ENCODE data around the gene PPP1R14B. TPM values are rescaled to one million over a fixed set of nuclear protein-coding genes. Genes with fewer than 3 reads are reported as not detected.
A peak's percentile ranks its signal among the peaks of the same experiment; 100 is the strongest.
"Not testable (repeated sequence)": the region's sequence is repeated elsewhere in the genome, so short reads cannot be mapped to it uniquely, and the experiment has no call there.

Gene PPP1R14B
- total RNA-seq, 1 donor from 2014 or later = 85.7 TPM

DNA sequence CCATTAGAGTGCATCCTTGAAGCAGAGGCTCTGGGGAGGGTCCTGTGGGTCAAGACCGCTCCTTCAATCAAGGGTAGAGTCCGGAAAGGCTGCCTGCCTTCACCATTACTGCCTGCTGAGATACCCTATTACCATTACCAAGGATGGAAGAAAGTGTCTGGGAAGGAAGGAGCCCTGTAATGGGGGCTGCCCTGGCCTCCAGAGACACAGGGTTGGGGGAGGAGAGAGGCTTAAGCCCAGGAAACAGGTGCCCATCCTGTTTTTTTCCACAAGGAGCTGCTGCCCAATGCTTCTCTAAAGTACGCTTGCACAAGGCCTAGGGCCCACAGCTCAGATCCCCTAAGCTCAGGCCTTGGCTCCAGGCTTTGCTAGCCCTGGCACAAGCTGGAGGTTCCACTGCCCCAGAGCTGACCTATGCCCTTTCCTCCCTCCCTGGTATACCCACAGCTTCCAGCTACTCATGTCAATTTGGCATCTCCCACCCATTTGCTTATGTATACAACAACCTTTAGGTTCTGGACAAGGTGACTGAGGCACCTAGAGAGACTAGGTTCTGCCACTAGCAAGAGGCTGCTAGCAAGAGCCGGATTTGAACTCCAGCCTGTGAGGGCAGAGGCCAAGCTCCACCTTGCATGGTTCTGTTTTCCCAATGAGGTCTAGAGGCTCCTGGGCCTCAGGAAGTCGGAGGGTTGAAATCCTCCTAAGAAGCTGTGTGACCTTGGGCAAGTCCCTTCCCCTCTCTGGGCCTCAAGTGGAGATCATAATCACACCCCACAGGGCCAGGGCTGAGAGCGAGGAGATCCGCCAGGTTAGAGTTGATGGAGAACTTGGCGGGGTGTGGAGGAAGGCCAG is 3.0 kb upstream of the PPP1R14B start:
- peaks cover 5 to 6% of the 10 kb centered on the region in 2 donors for H3K36me3 ChIP-seq
- intact Hi-C loops (cut with DNase I) = no loop called here
- no peaks in the 10 kb centered on the region for H3K9me3 ChIP-seq
- no peak overlapping the region for H3K27ac ChIP-seq
- H3K4me3 ChIP-seq = no peak overlapping the region
- DNase-seq (ENCODE audit: low spot score in 2 of 2) = no peak
- no peaks in the 10 kb centered on the region for H3K27me3 ChIP-seq
- H3K4me1 ChIP-seq = peaks cover 22 to 32% of the 10 kb centered on the region in 2 donors
- TF ChIP-seq, protein P1, sequence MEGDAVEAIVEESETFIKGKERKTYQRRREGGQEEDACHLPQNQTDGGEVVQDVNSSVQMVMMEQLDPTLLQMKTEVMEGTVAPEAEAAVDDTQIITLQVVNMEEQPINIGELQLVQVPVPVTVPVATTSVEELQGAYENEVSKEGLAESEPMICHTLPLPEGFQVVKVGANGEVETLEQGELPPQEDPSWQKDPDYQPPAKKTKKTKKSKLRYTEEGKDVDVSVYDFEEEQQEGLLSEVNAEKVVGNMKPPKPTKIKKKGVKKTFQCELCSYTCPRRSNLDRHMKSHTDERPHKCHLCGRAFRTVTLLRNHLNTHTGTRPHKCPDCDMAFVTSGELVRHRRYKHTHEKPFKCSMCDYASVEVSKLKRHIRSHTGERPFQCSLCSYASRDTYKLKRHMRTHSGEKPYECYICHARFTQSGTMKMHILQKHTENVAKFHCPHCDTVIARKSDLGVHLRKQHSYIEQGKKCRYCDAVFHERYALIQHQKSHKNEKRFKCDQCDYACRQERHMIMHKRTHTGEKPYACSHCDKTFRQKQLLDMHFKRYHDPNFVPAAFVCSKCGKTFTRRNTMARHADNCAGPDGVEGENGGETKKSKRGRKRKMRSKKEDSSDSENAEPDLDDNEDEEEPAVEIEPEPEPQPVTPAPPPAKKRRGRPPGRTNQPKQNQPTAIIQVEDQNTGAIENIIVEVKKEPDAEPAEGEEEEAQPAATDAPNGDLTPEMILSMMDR (IDR thresholded peaks at IDR 0.05) = no peak

DNA sequence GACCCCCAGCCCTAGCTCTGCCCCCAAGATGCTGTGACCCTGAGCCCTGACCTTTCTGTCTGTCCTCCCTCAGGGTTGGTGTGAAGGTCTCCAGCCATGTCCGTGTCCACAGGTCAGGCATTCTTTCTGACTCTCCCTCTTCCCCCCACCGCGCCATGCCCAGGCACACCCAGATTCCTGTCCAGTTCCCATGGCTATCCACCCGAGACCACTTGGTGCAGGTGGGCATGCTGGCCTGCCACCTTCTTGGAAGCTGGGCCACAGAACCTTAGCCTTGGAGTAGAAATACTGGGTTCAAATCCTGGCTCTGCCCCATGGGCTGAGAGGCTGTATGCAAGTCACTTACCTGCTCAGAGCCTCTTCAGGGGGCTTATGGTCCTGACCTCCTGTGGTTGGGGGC is 2.3 kb upstream of the PPP1R14B start:
- no peak overlapping the region for H3K27ac ChIP-seq
- no peaks in the 10 kb centered on the region for H3K9me3 ChIP-seq
- intact Hi-C loops (cut with DNase I) = no loop called here
- TF ChIP-seq, protein P1 (IDR thresholded peaks at IDR 0.05) = no peak
- no peak for DNase-seq (ENCODE audit: low spot score in 2 of 2)
- no peak overlapping the region for H3K4me3 ChIP-seq
- peaks cover 2 to 4% of the 10 kb centered on the region in 2 donors for H3K36me3 ChIP-seq
- H3K4me1 ChIP-seq = peaks cover 22 to 34% of the 10 kb centered on the region in 2 donors
- no peaks in the 10 kb centered on the region for H3K27me3 ChIP-seq

DNA sequence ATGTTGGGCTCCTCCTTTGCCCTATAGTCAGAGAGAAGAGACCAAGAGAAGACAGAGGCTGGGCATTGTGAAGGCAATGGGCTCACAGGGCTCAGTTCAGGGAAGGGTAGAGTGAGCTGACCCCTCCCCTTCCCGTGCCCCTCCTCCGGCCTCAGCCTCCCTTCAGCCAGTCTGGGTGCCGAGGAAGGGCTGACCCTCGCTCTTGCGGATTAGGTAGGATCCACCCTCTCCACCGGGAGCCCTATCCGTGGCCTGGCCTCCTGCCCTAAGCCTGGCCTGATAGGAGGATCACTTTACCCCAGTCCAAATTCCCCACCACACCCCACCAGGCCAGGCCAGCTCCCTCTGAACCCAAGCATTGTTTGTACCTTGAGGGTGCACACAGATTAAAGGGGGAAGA is 1.8 kb upstream of the PPP1R14B start:
- no peak for DNase-seq (ENCODE audit: low spot score in 2 of 2)
- Histone ChIP-seq H3K36me3 (peaks cover 6 to 9% of the 10 kb centered on the region in 2 donors), H3K27ac (no peak overlapping the region), H3K9me3 (no peaks in the 10 kb centered on the region), H3K4me1 (peaks cover 22 to 30% of the 10 kb centered on the region in 2 donors), H3K4me3 (no peak overlapping the region), H3K27me3 (no peaks in the 10 kb centered on the region)
- TF ChIP-seq, protein P1 (IDR thresholded peaks at IDR 0.05) = no peak
- intact Hi-C loops (cut with DNase I) = no loop called here

DNA sequence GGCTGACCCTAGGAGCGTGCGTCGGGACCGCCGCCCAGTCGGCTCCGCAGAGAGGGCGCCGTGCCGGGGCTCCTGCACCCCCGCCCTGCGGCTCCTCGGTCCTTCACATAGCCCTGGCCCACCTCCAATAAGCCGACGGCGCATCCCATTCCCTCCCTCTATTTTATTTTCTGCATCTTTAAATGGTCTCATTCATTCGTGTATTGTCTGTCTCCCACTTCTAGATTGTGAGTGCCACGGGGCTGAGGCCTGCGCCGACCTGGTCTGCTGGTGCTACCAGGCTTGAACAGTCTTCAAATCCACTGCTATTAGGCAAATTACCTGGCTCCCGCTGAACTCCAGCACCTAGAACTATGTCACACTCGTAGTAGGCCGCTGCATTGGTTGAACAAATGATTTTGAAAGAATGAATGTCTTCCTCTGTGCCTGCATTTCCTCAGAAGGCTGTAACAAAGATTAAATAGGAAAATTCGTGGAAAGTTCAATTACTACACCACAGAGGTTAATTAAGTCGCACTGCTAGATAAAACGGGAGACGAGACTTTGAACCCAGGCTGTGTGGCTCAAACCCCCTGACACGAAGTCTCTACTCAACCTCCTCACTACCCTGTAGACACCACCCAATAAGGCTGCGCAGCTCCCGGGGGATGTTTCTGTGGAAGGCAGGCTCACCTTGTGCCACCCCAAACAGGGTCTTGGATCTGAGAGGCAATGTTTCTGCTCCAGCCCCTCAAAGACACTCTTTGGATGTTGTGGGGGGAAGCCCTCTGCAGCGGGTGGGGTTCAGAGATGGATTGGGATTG is 1.2 kb upstream of the PPP1R14B start:
- Histone ChIP-seq H3K9me3 (no peaks in the 10 kb centered on the region), H3K4me1 (peaks cover 20 to 28% of the 10 kb centered on the region in 2 donors), H3K27me3 (no peaks in the 10 kb centered on the region), H3K4me3 (peak overlapping the region; percentile 68 to 79), H3K36me3 (peaks cover 11 to 13% of the 10 kb centered on the region in 2 donors), H3K27ac (peak overlapping the region; percentile 75 to 83)
- no peak for DNase-seq (ENCODE audit: low spot score in 2 of 2)
- TF ChIP-seq, protein P1 (IDR thresholded peaks at IDR 0.05) = no peak
- intact Hi-C loops (cut with DNase I) = no loop called here

DNA sequence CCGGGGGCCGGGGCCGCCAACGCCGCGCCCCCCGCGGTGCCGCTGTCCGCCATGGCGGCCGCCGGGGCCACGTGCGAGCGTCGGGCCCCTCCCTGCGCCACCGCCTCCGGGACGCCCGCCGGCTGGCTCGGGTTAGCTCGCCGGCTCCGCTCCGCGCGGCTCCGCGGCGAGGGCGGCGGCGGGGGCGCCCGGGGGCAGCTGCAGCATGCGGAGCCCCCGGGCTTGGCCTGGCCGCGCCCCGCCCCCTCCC is 197 bp downstream of the PPP1R14B start:
- Histone ChIP-seq H3K4me1 (peaks cover 15 to 30% of the 10 kb centered on the region in 2 donors), H3K36me3 (peaks cover 11 to 13% of the 10 kb centered on the region in 2 donors), H3K4me3 (peak overlapping the region; percentile 68 to 79), H3K27ac (peak overlapping the region; percentile 80 to 94)
- H3K9me3 ChIP-seq; H3K27me3 ChIP-seq; intact Hi-C loops (cut with DNase I); DNase-seq (ENCODE audit: low spot score in 2 of 2): not testable (repeated sequence)
- TF ChIP-seq, protein P1 (IDR thresholded peaks at IDR 0.05) = peak in 1 of 3 experiments; percentile 3
